ENCODE measurements around the gene IFNAR2.

Gene IFNAR2

DNA sequence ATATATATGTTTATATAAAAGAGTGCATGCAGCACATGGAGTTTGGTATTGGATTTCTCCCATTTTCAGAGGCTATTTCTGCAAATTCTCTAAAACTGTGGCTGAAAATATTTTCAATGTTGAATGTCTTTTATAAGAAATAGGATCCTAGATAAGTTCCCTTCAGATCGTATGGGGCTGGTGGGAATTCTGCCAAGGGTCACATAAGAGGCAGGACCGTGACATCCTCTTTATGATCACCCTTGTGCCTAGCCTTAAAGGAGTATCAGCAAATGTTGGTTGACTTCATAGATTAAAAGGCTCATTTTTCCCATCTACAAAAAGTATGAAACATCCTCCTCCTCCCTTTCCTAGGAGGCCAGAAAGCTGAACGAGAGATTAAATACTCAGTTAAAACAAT lies 1.3 kb upstream of the IFNAR2 start:
- no peak for TF ChIP-seq EZH2 (IDR thresholded peaks at IDR 0.05)
- Histone ChIP-seq H3K9me3 (ENCODE audit: low read depth, low read length) (no peaks in the 10 kb centered on the region), H3K36me3 (ENCODE audit: insufficient read depth, low read length) (no peaks in the 10 kb centered on the region), H3K9ac (ENCODE audit: insufficient read length) (no peak overlapping the region), H3K27ac (no peak overlapping the region), H3K4me3 (no peak overlapping the region)
- no peak for DNase-seq (ENCODE audit: low read depth, low spot score)

DNA sequence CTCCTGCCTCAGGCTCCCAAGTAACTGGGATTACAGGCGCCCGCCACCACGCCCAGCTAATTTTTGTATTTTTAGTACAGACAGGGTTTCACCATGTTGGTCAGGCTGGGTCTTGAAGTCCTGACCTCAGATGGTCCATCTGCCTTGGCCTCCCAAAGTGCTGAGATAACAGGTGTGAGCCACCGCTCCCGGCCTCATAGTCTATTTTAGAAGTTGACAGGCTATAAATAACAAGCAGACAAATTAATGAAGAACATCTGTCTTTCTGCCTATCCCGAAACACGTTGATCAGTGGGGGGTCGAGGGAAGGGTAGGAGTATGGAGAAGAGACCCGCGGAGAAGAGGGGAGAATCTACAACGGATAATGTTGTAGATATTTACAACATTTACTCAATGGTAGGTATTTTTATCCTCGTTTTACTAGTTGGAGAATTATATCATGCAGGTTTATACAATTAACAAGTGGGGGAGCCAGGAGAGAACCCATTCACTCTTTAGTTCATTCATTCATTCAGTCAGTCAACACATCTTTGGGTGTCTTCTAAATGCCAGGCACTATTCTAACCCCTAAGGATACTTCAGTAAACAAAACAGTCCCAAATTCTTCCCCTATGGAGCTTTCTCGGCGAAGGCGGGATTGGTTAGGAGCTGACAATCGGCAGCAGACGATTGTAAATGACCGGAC lies 497 bp upstream of the IFNAR2 start:
- Histone ChIP-seq H3K9me3 (ENCODE audit: low read depth, low read length) (no peaks in the 10 kb centered on the region), H3K4me3 (peak overlapping the region; percentile 95), H3K9ac (ENCODE audit: insufficient read length) (peak overlapping the region; percentile 62), H3K27ac (no peak overlapping the region), H3K36me3 (ENCODE audit: insufficient read depth, low read length) (no peaks in the 10 kb centered on the region)
- DNase-seq (ENCODE audit: low read depth, low spot score): no peak
- TF ChIP-seq FOXP2 (optimal IDR thresholded peaks at IDR 0.05; ENCODE audit: control extremely low read depth, extremely low read length, insufficient read depth): no peak
- TF ChIP-seq EZH2 (IDR thresholded peaks at IDR 0.05): no peak
- no peak for TF ChIP-seq POLR2AphosphoS5 (IDR thresholded peaks at IDR 0.05; ENCODE audit: borderline replicate concordance, low read depth, low read length)

DNA sequence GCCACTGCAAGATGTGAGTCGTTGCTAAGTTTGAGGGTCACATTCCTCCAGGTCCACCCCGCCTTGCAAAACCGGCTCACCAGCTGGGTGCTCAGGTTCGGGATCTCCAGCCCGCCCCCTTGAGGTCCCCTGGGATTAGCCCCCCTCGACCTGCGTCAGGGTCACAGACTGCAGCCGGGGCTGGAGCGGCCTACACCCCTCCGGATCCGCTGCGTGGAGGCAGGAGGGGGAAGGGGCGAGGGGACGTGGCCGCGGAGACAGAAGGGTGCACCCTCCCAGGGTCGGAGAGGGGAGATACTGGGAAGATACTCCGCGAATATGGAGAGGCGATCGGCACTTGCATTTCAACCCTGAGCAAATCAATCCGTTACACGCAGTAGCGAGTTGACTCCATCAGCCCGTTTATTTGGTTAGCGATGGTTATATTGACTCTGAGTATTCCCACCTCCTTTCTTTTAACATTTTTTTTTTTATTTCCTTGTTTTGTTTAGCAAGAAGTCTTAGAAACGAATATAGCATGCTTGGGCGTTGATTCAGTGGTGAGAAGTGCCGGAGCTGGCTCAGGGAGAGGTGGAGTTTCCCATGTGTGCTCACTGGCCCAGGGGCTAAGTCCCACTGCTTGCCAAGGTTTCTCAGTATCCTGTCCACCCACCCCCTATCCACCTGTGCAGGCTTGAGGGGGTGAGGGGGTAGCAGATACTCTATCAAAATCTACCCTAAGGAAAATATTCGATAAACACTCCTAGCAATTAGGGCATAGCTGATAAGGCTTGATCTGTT lies 997 bp downstream of the IFNAR2 start:
- no peaks in the 10 kb centered on the region for H3K36me3 ChIP-seq (ENCODE audit: insufficient read depth, low read length)
- H3K27ac ChIP-seq: no peak overlapping the region
- H3K4me3 ChIP-seq: peak overlapping the region; percentile 95
- TF ChIP-seq FOXP2 (optimal IDR thresholded peaks at IDR 0.05; ENCODE audit: control extremely low read depth, extremely low read length, insufficient read depth) (no peak), EZH2 (IDR thresholded peaks at IDR 0.05) (no peak), POLR2AphosphoS5 (IDR thresholded peaks at IDR 0.05; ENCODE audit: borderline replicate concordance, low read depth, low read length) (no peak)
- peak overlapping the region; percentile 83 for H3K9ac ChIP-seq (ENCODE audit: insufficient read length)
- H3K9me3 ChIP-seq (ENCODE audit: low read depth, low read length): no peaks in the 10 kb centered on the region
- no peak for DNase-seq (ENCODE audit: low read depth, low spot score)

DNA sequence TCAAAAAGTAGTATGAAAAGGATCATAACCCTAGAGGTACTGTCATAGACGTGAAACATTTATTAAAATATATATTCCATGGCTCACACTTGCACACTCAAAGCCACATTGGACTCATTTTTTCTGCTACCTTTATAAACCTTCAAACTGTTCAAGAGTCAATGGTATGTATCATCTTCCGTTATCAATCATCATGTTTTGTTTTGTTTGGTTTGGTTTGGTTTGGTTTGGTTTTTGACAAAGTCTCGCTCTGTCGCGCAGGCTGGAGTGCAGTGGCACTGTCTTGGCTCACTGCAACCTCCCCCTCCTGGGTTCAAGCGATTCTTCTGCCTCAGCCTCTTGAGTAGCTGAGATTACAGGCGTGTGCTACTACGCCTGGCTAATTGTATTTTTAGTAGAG lies 1.8 kb downstream of the IFNAR2 start:
- H3K36me3 ChIP-seq (ENCODE audit: insufficient read depth, low read length): no peaks in the 10 kb centered on the region
- no peak overlapping the region for H3K27ac ChIP-seq
- H3K9ac ChIP-seq (ENCODE audit: insufficient read length): no peak overlapping the region
- no peaks in the 10 kb centered on the region for H3K9me3 ChIP-seq (ENCODE audit: low read depth, low read length)
- TF ChIP-seq POLR2AphosphoS5 (IDR thresholded peaks at IDR 0.05; ENCODE audit: borderline replicate concordance, low read depth, low read length): no peak
- no peak for TF ChIP-seq EZH2 (IDR thresholded peaks at IDR 0.05)
- TF ChIP-seq FOXP2 (optimal IDR thresholded peaks at IDR 0.05; ENCODE audit: control extremely low read depth, extremely low read length, insufficient read depth): no peak
- DNase-seq (ENCODE audit: low read depth, low spot score): no peak
- peak overlapping the region; percentile 95; the same call in 1 of the 2 replicates for H3K4me3 ChIP-seq

DNA sequence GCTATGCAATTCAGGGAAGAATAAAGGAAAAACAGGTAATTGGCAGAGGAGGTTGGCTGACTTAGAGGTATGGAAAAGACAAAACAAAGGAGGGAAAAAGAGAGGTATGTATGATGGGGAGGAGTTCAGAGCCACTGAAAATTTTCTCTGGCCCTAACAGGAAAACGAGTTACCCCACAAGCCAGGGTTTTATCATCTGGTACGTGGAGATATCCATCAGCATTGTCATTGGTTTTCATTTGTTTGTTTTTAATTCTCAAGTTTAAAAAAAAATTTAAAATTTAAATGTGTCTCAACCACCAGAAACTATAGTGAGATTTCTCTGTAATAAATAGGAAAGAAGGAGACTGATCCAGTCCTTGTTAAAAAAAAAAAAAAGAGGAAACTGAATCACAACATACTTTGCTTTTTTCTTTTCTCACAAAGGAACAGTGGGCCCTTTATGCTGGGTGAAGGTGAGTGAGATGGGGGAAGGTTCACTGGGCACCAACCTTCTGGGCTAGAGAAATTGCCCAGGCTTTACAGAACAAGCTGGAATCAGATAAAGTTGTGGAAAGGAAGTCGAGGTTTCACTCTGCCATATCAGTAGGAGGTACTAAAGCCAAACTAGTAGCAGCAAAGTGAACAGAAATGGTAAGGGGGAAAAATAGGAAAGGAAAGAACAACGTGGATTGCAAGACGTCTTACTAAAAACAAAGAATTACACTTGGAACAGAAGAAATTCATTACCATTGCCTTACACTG lies 2.7 kb downstream of the IFNAR2 start:
- peak overlapping the region; percentile 64 for H3K27ac ChIP-seq
- no peak for DNase-seq (ENCODE audit: low read depth, low spot score)

DNA sequence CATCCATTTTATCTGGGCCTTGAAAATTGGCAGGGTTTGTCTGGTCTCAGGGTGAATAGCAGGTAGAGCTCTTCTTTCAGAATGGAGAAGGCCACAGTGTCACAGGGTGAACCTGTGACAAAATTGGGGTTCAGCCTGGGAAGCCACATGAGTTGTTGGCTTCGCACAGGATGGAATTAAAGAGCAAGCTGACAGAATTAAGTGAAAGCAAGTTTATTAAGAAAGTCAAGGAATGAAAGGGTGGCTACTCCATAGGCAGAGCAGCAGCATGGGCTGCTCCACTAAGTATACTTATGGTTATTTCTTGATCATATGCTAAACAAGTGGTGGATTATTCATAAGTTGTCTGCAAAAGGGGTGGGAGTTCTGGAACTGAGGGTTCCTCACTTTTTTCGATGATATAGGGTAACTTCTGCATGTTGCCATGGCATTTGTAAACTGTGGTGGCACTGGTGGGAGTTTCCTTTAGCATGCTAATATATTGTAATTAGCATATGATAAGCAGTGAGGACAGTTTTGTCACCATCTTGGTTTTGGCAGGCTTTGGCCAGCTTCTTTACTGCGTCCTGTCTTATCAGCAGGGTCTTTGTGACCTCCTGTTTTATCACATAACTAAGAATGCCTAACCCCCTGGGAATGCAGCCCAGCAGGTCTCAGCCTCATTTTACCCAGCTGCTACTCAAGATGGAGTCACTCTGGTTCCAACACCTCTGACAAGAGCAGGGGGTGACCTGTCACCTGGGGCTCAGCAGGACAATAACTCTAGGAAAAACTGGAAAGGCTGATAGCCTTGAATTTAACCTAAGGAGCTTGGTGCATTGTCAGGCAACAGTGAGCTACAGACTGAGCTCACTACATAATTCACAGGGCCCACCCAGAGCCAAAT lies 5.1 kb downstream of the IFNAR2 start:
- TF ChIP-seq POLR2AphosphoS5 (IDR thresholded peaks at IDR 0.05; ENCODE audit: borderline replicate concordance, low read depth, low read length) (no peak), FOXP2 (optimal IDR thresholded peaks at IDR 0.05; ENCODE audit: control extremely low read depth, extremely low read length, insufficient read depth) (no peak), EZH2 (IDR thresholded peaks at IDR 0.05) (no peak)
- no peaks in the 10 kb centered on the region for H3K36me3 ChIP-seq (ENCODE audit: insufficient read depth, low read length)
- no peaks in the 10 kb centered on the region for H3K9me3 ChIP-seq (ENCODE audit: low read depth, low read length)
- no peak overlapping the region for H3K27ac ChIP-seq
- no peak overlapping the region for H3K9ac ChIP-seq (ENCODE audit: insufficient read length)
- no peak for DNase-seq (ENCODE audit: low read depth, low spot score)
- no peak overlapping the region for H3K4me3 ChIP-seq

More for the DNA sequence above, 2.7 kb downstream of the IFNAR2 start:
- no peaks in the 10 kb centered on the region for H3K36me3 ChIP-seq (ENCODE audit: insufficient read depth, low read length)
- H3K9ac ChIP-seq (ENCODE audit: insufficient read length): peak overlapping the region; percentile 2
- no peaks in the 10 kb centered on the region for H3K9me3 ChIP-seq (ENCODE audit: low read depth, low read length)
- no peak for TF ChIP-seq POLR2AphosphoS5 (IDR thresholded peaks at IDR 0.05; ENCODE audit: borderline replicate concordance, low read depth, low read length)
- TF ChIP-seq FOXP2 (optimal IDR thresholded peaks at IDR 0.05; ENCODE audit: control extremely low read depth, extremely low read length, insufficient read depth): no peak
- no peak for TF ChIP-seq EZH2 (IDR thresholded peaks at IDR 0.05)
- H3K4me3 ChIP-seq: peak overlapping the region; percentile 32; the same call in 1 of the 2 replicates

DNA sequence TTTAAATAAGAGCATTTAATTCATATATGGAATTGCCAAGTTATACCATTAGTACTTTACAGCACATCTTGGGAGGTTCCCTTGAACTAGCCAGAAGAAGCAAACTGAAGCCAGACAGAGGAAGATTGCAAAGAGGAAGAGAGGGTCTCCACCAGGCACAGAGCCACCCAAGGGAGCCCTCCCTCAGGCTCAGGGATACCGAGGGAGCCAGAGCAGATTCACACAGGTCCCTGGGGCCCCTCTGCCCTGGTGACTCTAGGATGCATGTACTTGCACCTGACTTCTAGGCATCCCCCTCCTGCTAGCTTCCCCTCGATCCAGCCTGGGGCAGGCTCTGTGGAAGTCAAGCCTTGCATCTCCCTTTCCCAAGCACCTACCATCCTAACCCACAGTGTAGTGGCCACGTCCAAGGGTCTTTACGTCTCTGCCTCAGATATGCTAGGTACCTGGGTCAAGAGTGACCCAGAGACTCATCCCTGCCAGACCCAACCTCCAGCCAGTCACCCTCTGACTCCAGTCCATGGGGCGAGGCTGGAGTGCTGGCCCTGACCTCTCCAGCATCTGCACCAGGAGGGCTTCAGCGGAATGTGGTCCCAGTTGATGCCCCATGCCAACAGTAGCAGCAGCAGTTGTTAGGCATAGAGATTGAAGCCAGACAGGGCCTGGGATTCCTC lies 6.4 kb downstream of the IFNAR2 start:
- Histone ChIP-seq H3K4me3 (no peak overlapping the region), H3K36me3 (ENCODE audit: insufficient read depth, low read length) (no peaks in the 10 kb centered on the region), H3K27ac (no peak overlapping the region), H3K9ac (ENCODE audit: insufficient read length) (no peak overlapping the region), H3K9me3 (ENCODE audit: low read depth, low read length) (no peaks in the 10 kb centered on the region)
- TF ChIP-seq FOXP2 (optimal IDR thresholded peaks at IDR 0.05; ENCODE audit: control extremely low read depth, extremely low read length, insufficient read depth): no peak
- no peak for TF ChIP-seq EZH2 (IDR thresholded peaks at IDR 0.05)
- no peak for TF ChIP-seq POLR2AphosphoS5 (IDR thresholded peaks at IDR 0.05; ENCODE audit: borderline replicate concordance, low read depth, low read length)
- no peak for DNase-seq (ENCODE audit: low read depth, low spot score)
